BJ (cell line): ENCODE results near the gene FRMD4A. TPM values are rescaled to one million over a fixed set of nuclear protein-coding genes. Genes with fewer than 3 reads are reported as not detected.
A peak's percentile ranks its signal among the peaks of the same experiment; 100 is the strongest.

Source experiments
- CTCF ChIA-PET: fragments of 350-600 bp; formaldehyde crosslinking; extraction: SDS; loops from one replicate; lab custom pipeline; 2021; ENCODE audit warnings: antibody characterized with exemption, inconsistent platforms; lab: Yijun Ruan, JAX
- POLR2A ChIA-PET: fragments of 300-600 bp; sonication (Branson Sonifier 250); formaldehyde crosslinking; extraction: SDS; loops from one replicate; lab custom pipeline; 2021; ENCODE audit warnings: antibody characterized with exemption; lab: Charles Lee
- DNase-seq: peaks from one replicate; pipeline ENCODE4 v3.0.0-alpha.2; 2011; ENCODE audit warnings: low read depth
- H3K27me3 ChIP-seq: 2 replicates; pipeline ENCODE4 v1.6.0; 2011; ENCODE audit warnings: low read length; ENCODE audit not compliant: control insufficient read depth, insufficient read depth
- H3K36me3 ChIP-seq: 2 replicates; pipeline ENCODE4 v1.5.1; 2011; ENCODE audit warnings: low read length; ENCODE audit not compliant: control insufficient read depth, insufficient read depth
- H3K4me3 ChIP-seq: 2 replicates; pipeline ENCODE4 v1.5.1; 2011; ENCODE audit warnings: low read depth, mild to moderate bottlenecking, control low read depth, low read length
- CTCF ChIP-seq: IDR thresholded peaks from 2 replicates; pipeline ENCODE4 v1.5.1; 2011; ENCODE audit warnings: low read depth, mild to moderate bottlenecking, control low read depth, inconsistent platforms, low read length, moderate library complexity; ENCODE audit not compliant: insufficient read depth
- polyA plus RNA-seq: library from polyadenylated mRNA; depleted of rRNA; stranded (reverse); fragments of >200 nt; gene quantifications from 2 replicates; pipeline ENCODE4 v1.2.3, GENCODE V29; 2011

Gene FRMD4A
- polyA plus RNA-seq, 1 experiment, result 31.6 TPM

DNA sequence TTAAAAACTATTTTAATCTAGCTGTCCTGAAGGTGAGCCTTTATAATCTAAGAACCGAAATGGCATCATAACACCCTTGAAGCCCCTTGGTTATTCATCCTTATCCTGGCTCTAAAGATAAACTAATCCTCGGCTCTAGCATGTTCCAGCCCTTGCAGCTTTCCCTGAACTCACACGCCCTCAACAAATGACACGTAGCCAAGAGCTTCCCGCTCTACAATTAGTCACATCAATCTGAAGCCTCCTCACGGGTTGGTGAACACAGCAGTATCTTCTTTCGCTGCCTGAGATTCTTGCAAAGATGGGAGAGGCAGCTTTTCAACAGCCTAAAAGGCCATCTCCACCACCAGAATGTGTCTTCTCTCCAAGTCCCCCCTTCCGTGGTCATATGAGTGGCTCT is 4.1 kb downstream of the FRMD4A start:
- H3K4me3 ChIP-seq, result no peak overlapping the region
- no peak for DNase-seq
- CTCF ChIA-PET, result interaction anchor here (0.8 to 1.6 kb wide), 5 partner anchors 11 to 60 kb away, joined by 3 to 5 read pairs (median 3); no protein-coding TSS in a partner anchor

DNA sequence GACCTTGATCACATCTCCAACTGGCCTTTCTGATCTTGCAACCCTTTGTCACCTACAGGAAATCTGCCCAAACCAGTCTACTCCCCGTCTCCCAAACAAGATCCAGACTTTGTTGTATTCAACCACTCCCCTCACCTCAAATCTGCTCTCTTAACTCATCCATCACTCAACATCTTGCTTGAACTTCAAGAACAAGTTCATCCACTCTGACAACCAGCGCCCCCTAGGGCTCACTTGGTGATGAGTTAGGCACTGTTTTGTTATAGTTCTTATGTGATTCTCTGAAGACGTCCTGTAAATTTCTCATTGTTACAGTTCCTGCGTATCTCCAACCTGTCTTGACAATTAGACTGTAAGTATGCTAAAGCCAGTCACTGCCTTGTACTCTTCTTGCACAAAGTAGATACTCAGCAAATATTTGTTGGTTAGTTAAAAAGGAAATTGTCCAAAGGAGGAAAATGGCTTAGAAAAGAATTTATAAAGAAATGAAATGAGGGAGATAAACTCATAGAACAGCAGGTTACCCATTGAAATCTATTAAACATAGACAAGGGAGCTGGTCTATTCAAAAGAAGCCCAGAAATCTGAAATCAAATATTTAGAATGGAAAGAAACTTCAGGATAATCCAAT is 5.3 kb downstream of the FRMD4A start:
- TF ChIP-seq CTCF, result peak; percentile 49
- no peaks in the 10 kb centered on the region for H3K36me3 ChIP-seq
- CTCF ChIA-PET, result interaction anchor here (0.9 to 1.6 kb wide), 3 partner anchors 10 to 24 kb away, joined by 3 to 5 read pairs (median 3); no protein-coding TSS in a partner anchor
- no peak overlapping the region for H3K4me3 ChIP-seq
- DNase-seq, result no peak
- POLR2A ChIA-PET, result no interaction called here
- H3K27me3 ChIP-seq, result peaks cover 6% of the 10 kb centered on the region

More for the DNA sequence above, 4.1 kb downstream of the FRMD4A start:
- Histone ChIP-seq H3K36me3 (no peaks in the 10 kb centered on the region), H3K27me3 (peaks cover 10% of the 10 kb centered on the region)
- TF ChIP-seq CTCF, result no peak
- POLR2A ChIA-PET, result no interaction called here

GRCh38 chr10:14322526-14323188 is 8.1 kb downstream of the FRMD4A start:
- ChIA-PET POLR2A (no interaction called here), CTCF (interaction anchor here (0.7 to 1.6 kb wide), 2 partner anchors 8 to 20 kb away, joined by 3 to 4 read pairs; partner anchors contain the start of gene FRMD4A)
- TF ChIP-seq CTCF, result no peak
- H3K36me3 ChIP-seq, result no peaks in the 10 kb centered on the region
- peaks cover 4% of the 10 kb centered on the region for H3K27me3 ChIP-seq
- no peak for DNase-seq
- no peak overlapping the region for H3K4me3 ChIP-seq

DNA sequence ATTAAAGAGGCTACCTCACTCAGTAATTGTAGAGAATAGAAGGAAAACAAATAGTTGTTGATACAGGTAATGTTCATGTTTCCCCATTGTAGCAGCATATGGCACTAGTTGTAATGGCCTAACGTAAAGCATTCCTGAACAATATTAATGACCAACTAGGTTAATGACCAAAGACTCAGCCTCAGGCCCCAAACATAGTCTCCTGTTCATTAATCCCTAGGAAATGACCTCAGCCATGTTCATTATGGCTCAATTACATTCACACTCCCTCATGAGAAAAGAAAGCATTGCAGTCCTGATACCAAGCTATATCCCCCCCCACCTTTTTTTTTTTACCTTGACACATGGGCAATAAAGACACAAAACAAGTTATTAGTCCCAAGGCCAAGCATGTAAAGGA is 12.7 kb downstream of the FRMD4A start:
- no peaks in the 10 kb centered on the region for H3K36me3 ChIP-seq
- H3K4me3 ChIP-seq, result no peak overlapping the region
- no peak for TF ChIP-seq CTCF
- POLR2A ChIA-PET, result no interaction called here
- H3K27me3 ChIP-seq, result peaks cover 4% of the 10 kb centered on the region
- CTCF ChIA-PET, result no interaction called here
- DNase-seq, result no peak

DNA sequence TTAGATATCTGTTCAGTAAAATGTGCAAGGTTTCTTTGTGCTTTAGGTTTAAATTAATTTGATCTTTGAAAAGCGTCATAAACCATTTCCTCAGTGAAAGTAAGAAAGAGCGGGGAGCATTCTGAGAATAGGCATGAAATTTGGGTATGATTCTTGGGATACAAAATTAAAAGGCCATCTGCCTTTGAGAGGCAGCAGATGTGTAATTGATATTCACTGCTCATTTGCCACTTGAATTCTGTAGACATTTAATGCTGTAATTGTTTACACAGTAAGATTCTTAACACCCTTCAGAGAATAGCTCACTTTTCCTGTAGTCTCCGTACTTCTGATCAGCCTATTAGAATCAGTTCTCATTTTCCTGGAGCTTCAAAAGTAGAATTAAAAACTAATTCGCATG is 18.7 kb downstream of the FRMD4A start:
- Histone ChIP-seq H3K4me3 (no peak overlapping the region), H3K36me3 (no peaks in the 10 kb centered on the region), H3K27me3 (peaks cover 2% of the 10 kb centered on the region)
- ChIA-PET CTCF (interaction anchor here (1.0 to 2.9 kb wide), 2 partner anchors 11 to 14 kb away, joined by 3 to 10 read pairs; no protein-coding TSS in a partner anchor), POLR2A (no interaction called here)
- no peak for DNase-seq
- no peak for TF ChIP-seq CTCF
